NCI-H446 treated with DMSO at 0.1 percent for 48 hours (cell line): ENCODE results near the gene SLC10A3.
"Not testable (repeated sequence)": the region's sequence is repeated elsewhere in the genome, so short reads cannot be mapped to it uniquely, and the experiment has no call there.

Experiments
- DNase-seq: peaks from one replicate; lab custom pipeline; 2025; lab: John Stamatoyannopoulos, UW

The SLC10A3 gene

GRCh38 chrX:154509455-154509854 lies 19.0 kb upstream of the SLC10A3 start:
- no peak for DNase-seq

- no peak for DNase-seq
These were observed 17.9 kb upstream of the SLC10A3 start for GRCh38 chrX:154508384-154508745.

GRCh38 chrX:154507673-154508383 lies 17.4 kb upstream of the SLC10A3 start:
- DNase-seq, result no peak

GRCh38 chrX:154506483-154507332 lies 16.3 kb upstream of the SLC10A3 start:
- no peak for DNase-seq

- no peak for DNase-seq
These were observed 15.3 kb upstream of the SLC10A3 start for GRCh38 chrX:154505734-154506133.

- DNase-seq, result no peak
These were observed 12.6 kb upstream of the SLC10A3 start for GRCh38 chrX:154502989-154503388.

GRCh38 chrX:154502098-154502497 lies 11.7 kb upstream of the SLC10A3 start:
- no peak for DNase-seq

GRCh38 chrX:154501423-154501822 lies 11.0 kb upstream of the SLC10A3 start:
- DNase-seq, result not testable (repeated sequence)

GRCh38 chrX:154496591-154497137 lies 6.2 kb upstream of the SLC10A3 start:
- DNase-seq, result not testable (repeated sequence)

GRCh38 chrX:154495472-154495922 lies 5.1 kb upstream of the SLC10A3 start:
- no peak for DNase-seq

- no peak for DNase-seq
These were observed 4.3 kb upstream of the SLC10A3 start for GRCh38 chrX:154494715-154495114.

- peak; percentile 2 for DNase-seq
These were observed 412 bp downstream of the SLC10A3 start for GRCh38 chrX:154490021-154490413.

- DNase-seq, result no peak
These were observed 1.2 kb downstream of the SLC10A3 start for GRCh38 chrX:154489182-154489581.

GRCh38 chrX:154488336-154489075 lies 1.9 kb downstream of the SLC10A3 start:
- DNase-seq, result no peak

GRCh38 chrX:154487518-154488290 lies 2.7 kb downstream of the SLC10A3 start:
- DNase-seq, result no peak

- peak; percentile 17 for DNase-seq
These were observed 3.8 kb downstream of the SLC10A3 start, which contains the start of gene UBL4A for GRCh38 chrX:154486396-154487207. Gene UBL4A (minus strand): TSS chrX:154486615. CDS start chrX:154486584, 31 bp downstream.

GRCh38 chrX:154486052-154486395 lies 4.4 kb downstream of the SLC10A3 start:
- DNase-seq, result no peak

GRCh38 chrX:154485150-154486051 lies 5.0 kb downstream of the SLC10A3 start:
- no peak for DNase-seq
